HG03066 (cell line): ENCODE measurements around the gene RPL22L1.
"Not testable (repeated sequence)": the region's sequence is repeated elsewhere in the genome, so short reads cannot be mapped to it uniquely, and the experiment has no call there.

Experiments used
- ATAC-seq: cut with Tn5 transposase; IDR thresholded peaks from one replicate; pipeline ENCODE4 v1.9.1; 2021; ENCODE audit warnings: low read depth; ENCODE audit not compliant: unreplicated experiment

RPL22L1 gene

DNA sequence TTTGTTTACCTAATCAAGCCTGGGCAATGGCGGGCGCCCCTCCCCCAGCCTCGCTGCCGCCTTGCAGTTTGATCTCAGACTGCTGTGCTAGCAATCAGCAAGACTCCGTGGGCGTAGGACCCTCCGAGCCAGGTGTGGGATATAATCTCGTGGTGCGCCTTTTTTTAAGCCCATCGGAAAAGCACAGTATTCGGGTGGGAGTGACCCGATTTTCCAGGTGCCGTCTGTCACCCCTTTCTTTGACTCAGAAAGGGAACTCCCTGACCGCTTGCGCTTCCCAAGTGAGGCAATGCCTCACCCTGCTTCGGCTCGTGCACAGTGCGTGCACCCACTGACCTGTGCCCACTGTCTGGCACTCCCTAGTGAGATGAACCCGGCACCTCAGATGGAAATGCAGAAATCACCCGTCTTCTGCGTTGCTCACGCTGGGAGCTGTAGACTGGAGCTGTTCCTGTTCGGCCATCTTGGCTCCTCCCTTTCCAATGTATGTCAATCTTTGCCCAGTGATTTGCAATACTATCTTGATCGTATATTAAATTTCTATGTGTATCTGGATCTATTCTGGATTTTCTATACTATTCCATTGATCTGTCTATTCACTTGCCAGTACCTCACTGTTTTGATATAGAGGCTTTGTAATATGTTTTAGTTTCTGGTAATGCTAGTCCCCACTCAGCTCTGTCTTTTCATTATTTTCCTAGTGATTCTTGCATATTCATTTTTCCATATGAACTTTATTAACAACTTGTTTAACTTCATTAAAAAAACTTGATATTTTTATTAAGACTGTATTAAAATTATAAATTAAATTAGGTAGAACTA lies 14.3 kb upstream of the RPL22L1 start:
- not testable (repeated sequence) for ATAC-seq

DNA sequence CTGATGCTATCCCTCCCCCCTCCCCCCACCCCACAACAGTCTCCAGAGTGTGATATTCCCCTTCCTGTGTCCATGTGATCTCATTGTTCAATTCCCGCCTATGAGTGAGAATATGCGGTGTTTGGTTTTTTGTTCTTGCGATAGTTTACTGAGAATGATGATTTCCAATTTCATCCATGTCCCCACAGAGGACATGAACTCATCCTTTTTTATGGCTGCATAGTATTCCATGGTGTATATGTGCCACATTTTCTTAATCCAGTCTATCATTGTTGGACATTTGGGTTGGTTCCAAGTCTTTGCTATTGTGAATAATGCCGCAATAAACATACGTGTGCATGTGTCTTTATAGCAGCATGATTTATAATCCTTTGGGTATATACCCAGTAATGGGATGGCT lies 8.7 kb upstream of the RPL22L1 start:
- not testable (repeated sequence) for ATAC-seq

DNA sequence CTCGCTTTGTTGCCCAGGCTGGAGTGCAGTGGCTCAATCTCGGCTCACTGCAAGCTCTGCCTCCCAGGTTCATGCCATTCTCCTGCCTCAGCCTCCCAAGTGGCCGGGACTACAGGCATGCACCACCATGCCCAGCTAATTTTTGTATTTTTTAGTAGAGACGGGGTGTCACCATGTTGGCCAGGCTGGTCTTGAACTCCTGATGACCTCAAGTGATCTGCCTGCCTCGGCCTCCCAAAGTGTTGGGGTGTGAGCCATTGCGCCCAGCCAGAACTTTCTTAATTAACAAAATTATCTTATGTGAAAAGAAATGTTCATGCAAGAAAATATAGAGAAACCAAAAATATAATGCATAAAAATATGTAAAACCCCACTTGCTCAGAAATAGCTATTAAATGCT lies 7.3 kb upstream of the RPL22L1 start:
- ATAC-seq, result not testable (repeated sequence)

DNA sequence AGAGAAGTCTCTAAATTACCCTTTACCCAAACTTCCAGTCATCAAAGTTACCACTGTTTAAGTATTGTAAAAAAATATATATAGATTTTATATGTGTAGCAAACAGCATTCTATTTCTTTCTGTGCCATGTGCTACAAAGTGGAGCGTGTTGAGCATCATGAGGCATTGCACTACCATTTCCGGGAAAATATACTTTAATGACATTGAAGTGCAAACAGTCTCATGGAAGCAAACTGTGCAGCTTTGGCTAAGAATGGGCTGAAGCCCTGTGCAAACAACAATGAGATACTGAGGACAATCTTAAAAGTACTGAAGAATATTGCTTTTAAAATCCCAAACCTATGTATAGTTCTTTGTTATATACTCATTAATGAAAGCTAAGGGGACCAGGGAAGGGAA lies 6.5 kb upstream of the RPL22L1 start:
- no peak for ATAC-seq

DNA sequence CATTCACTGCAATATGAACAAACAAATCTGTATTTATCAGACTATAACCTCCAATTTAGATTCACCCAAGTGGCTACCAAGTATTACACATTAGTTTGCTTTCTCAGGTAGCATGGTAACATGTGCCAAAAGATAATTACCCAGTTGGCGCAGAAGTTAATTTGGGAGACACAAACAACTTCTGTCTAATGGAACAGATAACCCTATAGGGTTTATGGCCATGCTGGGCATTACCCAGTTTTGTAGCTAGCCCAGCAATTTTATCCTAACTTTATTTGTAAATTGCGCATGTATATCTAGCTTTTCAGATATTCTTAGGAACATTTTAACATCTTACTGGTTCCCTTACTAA lies 780 bp downstream of the RPL22L1 start:
- no peak for ATAC-seq

DNA sequence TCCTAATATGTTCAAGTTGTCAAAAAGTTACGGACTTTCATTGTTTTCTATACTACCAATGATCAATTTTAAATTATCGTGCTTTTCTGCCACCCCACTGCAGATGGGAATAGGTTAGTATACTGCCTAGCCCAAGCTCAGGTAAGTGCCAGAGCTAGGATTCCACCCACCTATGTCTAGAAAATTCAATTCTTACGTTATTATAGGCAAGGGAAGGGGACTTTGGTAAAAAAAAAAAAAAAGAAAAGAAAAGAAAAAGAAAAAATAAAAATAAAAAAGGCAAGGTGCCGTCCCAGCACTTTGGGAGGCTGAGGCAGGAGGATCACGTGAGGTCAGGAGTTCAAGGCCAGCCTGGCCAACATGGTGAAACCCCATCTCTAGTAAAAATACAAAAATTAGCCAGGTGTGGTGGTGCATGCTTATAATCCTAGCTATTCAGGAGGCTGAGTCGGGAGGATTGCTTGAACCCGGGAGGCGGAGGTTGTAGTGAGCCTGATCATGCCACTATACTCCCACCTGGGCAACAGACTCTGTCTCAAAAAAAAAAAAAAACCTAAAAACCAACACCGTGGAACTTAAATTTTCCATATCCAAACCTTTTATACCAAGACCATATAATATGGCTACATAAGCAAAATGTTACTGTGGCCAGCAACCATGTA lies 1.3 kb downstream of the RPL22L1 start:
- ATAC-seq, result no peak

DNA sequence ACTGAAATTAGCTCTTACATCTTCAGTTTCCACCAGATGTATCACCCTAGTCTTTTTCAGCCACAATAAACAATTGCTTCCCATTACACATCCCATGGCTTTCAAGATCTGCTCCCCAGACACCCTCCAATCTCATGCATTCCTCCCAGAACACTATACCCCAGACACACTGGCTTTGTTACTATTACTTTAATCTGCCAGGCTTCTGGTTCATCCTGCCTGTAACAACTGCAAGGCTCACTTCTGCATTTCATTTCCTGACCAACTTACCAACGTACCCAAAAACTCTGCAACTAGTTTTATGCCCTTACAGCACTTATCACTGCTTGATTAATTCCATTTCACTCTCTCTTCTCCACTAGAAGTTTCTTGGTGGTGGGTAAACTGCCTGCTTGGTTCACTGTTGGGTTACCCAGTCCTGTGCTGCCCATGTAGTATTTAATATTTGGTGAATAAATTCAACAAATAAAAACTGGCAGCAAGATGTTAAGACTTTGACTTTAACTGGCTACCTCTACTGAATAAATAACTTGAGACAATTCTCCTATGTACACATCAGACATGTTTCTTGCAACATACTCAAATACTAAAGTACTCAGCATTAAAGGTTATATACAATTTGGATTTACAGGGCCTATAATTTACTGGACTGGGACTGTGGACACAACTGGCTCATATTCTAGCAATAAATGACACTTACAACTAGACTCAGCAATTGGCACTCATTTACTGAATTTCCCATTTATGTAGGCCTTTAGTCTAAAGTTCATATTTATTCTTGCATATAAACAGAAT lies 2.7 kb downstream of the RPL22L1 start:
- ATAC-seq, result no peak

DNA sequence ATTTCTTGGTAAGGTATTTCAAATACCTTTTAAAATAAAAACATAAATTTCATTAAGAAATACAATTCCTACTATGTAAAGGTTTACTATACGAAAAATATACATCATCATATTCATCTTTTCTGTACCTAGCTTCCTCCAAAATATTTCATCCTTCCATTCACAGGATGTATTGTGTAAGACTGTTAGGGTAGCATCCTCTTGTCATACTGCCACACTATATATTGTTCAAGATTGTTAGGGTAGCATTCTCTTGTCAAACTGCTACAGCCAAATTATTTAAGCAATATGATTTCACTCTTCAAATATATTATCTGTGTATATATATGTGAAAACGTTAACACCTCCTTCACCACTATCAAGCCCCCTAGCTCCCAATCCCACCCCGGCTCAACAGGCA lies 3.5 kb downstream of the RPL22L1 start:
- ATAC-seq, result no peak

DNA sequence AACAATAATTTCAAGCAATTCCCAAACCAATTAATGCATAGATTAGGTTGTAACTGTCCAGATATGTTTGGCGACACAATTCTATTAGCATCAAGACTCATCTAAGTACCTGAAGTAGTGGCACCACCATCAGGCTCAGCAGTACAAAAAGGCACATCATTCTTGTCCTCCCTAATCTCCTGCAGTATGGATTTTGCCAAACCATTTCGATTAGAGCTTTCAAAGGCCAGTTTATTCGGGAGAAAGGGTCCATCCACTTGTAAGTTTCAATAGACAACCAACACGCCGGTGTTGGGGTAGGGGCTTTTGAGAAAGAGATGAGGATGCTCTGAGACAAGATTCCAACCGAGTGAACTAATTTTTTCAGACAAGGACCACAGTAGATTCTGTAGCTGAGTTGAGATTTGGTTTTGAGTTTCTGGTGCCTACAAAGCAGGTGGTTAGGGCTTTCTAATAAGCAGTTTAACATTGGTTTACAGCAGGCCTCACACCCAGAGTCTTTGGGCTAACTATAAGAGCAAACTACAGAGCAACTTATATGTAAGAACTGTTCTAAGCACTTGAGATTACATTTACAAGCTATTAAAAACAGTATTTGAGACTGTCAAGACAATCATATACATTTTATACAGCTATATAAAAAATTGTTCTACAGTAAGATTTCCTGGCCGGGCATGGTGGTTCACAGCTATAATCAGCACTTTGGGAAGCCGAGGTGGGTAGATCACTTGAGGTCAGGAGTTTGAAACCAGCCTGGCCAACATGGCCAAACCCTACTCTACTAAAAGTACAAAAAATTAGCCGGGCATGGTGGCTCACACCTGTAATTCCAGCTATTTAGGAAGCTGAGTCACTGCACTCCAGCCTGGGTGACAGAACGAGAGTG lies 4.5 kb downstream of the RPL22L1 start:
- ATAC-seq, result no peak

DNA sequence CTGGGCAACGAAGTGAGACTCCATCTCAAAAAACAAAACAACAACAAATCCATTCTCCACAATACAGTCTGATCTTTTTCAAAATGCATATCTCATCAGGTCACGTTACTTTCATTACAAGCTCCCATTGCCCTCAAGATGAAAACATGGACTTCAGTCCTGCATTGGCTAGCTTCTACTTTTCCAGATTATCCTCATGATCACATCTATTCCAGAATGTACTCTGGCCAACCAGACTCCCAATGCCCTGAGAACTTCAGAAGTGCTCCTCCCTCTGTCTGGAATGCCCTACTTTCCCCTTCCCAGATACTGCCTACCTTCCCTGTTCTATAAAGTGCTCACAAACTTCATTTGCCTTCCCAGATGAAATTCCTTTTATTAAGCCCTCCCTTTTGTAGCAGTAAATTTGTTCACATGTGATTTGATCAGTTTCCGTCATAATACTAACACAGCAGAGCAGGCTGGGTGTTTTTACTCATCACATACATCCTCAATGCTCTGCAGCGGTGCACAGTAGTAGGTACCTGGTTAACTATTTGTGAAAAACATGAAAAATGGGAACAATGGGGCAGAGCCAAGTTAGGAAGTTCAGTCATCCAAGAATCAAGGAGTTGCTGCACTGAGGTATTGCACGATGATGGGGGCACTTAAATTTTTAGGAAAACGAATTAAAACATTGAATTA lies 5.3 kb downstream of the RPL22L1 start:
- no peak for ATAC-seq

DNA sequence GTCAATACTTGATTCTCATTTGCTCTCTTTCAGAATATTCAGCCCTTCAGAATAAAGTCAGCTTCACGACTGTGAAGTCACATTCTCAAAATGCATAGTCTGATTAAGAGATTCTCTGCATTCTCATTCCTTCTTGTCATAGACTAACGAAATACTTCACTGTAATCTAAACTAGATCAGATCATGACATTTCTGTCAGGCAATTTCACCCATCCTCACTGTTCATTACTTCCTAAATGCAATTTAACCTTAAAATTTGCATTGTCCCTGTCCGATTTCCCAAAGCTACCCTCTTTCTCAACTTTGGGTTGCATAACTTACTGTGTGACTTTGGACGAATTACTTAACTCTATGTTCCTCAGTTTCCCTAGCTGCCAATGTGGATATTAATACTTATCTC lies 6.2 kb downstream of the RPL22L1 start:
- ATAC-seq, result no peak

DNA sequence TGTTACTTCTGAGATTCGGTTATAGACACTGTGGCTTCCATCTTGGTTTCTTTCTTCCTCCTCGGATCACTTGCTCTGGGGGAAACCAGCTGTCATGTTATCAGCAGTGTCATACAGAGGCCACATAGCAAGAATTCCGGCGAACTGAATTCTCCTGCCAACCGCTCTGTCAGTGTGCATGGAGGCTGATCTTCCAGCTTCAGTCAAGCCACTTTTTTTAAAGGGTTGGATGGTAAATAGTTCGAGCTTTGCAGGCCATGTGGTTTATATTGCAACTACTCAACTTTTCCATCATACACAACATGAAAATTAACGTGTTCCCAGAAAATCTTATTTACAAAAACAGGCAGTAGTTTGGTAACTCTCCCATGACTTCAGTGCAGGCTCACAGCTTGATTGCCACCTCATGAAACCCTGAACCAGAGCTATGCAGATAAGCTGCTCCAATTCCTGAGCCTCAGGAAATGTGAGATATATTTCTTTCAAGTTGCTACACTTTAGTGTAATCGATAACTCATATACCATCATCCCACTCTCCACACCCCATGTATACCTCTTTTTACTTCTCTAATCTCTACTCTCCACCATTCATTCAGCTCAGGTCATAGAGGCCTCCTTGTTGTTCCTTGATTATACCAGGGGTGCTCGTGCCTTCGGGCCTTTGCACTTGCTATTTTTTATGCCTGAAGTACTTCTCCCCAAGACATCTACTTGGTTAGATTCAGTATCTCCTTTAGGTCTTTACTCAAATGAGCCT lies 7.2 kb downstream of the RPL22L1 start:
- no peak for ATAC-seq

DNA sequence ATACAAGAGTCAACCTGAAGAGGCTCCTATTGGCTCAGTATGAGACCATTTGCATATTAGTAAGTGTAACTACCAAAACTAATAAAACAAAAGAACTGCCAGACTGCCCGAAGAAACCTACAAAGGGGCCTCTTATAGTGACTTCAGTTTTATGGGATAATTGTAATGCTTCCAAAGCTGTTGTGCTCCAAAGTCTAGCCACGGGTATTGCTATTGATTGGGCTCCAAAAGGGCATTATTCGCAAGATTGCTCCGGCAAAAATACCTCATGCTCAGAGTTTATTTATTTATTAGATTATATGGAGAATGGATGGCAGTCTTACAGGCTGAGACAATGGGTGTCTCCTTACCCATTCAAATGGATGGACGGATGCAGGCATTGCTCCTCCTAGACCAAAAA lies 11.4 kb downstream of the RPL22L1 start:
- no peak for ATAC-seq

DNA sequence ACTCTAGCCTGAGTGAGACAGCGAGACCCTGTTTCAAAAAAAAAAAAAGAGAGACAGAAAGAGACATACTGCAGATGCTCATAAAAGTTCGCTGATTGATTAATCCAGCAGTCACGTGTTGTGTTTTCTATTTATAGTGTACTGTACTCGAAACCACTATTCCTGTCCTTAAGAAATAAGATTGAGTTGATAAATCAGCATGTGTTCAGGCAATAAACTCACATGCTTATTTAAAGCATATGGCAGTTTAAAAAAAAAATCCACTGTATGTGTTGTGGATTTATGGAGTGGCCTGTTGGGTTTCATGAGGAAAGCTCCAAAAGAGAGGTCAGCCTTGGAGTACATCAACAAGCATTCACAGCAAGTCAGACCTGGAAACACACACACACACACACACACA lies 17.7 kb downstream of the RPL22L1 start:
- ATAC-seq, result no peak

DNA sequence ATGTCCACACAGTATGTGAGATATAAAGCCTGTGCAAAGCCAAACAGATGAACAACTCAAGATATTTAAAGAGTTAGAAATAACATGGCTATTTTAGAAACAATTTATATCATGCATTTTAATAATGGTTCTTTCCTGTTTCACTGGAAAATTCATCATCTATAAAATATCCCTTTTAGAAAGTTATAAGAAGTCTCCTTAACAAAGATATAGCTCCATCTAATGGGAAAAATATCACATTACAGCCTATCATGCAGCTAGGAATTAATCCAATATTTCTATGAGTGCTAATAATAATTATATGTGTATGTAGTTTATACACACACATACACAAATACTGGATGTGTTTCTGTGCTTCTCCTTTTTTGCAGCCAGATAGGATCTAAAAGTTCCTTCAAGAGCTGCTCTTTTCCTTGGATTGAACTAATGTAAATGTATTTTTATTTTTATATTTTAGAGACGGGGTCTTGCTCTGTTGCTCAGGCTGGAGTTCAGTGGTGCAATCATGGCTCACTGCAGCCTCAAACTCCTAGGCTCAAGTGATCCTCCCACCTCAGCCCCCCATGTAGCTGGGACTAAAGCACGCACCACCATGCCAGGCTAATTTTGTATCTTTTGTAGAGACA lies 21.6 kb downstream of the RPL22L1 start:
- no peak for ATAC-seq

DNA sequence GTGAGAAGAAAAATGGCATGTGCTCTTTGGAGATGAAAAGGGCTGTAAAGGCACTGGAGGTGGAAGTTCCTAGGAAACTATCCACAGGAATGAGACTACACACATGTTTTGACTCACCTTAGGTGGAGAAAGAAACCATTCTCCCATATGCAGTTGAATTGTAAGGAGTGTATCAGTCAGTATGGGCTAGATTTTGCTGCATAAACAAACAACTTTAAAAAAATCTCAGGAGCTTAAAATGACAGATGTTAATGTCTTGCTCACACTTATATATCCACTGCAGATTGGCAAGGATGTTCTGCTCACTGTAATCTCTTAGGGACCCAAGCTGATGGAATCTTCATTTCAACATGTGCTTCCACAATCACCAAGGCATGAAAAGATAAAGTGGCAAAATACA lies 25.6 kb downstream of the RPL22L1 start:
- ATAC-seq, result no peak

DNA sequence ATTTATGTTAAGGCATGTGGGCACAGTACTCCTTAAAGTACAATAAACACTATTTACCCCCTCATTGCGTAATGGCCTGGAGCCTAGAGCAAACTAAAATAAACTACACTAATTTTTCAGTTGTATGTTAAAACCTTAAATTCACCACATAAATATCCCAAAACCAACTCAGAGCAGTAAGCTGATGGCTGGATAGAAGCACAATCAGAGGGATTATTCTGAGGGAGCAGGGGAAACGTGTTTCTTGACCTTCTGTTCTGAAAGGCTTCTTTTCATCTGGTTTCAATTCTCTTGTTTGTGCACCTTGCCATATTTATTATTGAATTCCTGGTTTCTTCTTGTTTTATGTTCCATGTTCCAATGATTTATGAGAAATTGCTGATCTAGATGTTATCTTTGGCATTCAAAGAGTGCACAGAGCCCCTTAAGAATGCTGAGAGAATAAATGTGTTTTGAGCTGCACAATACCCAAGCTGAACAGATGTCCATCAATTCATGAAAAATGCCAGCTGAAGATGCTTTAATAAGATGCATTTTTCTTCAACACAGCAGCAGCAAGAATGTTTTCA lies 29.6 kb downstream of the RPL22L1 start:
- ATAC-seq, result no peak

DNA sequence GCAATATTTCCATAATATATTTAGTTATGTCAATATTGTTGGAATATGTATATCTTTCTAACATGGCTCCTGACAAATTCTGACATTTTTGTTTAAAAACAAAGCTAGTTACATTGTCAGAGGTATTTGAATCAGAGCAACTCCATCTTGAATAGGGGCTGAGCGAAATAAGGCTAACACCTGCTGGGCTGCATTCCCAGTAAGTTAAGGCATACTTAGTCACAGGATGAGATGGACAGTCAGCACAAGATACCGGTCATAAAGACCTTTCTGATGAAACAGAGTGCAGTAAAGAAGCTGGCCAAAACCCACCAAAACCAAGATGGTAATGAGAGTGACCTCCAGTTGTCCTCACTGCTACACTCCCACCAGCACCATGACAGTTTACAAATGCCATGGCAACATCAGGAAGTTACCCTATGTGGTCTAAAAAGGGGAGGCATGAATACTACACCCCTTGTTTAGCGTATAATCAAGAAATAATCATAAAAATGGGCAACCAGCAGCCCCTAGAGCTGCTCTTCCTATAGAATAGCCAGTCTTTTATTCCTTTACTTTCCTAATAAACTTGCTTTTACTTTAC lies 30.4 kb downstream of the RPL22L1 start:
- no peak for ATAC-seq
